ENCODE results near the gene MFAP4.
"Not testable (repeated sequence)": the region's sequence is repeated elsewhere in the genome, so short reads cannot be mapped to it uniquely, and the experiment has no call there.

Gene MFAP4

GRCh38 chr17:19370493-19370960 lies 16.5 kb downstream of the MFAP4 start:
- DNase-seq (ENCODE audit: low read depth in 2 of 2): no peak

DNA sequence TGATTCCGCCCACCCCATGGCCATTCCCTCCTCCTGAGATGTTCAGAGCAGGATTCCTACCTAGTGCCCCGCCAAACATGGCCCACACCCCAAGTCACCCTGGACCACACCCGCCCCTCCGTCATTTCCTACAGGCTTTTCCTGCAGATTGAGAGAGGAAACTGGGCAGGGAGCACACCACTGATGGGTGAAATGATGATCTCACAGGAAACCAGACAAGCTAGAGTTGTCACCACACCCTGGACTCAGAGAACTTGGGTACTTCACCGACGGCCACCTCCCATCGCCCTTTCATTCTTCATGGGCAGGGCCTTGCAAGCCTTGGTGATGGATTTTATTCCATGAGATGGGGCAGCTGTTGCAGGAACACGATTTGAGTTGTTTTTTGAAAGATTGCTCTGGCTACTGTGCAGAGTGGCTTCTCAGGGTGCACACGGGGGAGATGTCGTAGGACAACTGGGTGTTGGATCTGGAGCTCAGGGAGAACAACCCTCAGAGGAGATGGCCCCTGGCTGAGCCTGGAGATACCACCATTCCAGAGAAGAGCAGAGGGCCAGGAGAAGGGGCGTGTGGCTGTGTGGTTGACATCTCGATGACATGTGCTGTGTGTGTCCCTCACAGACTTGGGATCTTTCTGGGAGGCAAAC lies 17.0 kb downstream of the MFAP4 start:
- DNase-seq (ENCODE audit: low read depth in 2 of 2): no peak

DNA sequence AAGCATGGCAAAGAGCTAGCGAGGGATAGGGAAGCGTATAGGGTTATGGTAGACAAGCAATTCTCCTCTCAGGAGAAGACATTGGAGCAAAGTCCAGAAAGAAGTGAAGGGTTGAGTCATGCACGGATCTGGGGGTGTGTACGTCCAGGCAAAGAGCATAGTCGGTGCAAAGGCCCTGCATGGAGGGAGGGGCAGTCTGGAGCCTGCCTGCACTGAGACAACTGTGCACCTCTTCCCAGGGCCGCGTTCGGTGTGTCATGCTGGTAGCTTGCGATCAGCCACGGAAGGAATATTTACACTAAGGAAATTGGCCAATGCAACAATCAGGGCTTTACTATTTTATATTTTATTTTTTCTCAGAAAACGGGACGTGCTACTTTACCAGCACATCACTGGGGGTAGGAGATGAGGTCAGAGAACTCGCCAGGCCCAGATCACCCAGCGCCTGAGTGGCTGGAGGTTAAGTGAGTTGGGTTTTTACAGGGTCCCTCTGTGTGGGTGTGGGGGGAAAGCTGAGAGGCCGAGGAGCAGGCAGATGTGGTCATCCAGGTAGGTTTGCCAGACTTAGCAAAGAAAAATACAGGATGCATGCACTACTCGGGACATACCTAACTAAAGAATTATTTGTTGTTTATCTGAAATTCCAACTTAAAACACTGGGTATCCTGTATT lies 17.7 kb downstream of the MFAP4 start:
- DNase-seq (ENCODE audit: low read depth in 2 of 2): no peak

DNA sequence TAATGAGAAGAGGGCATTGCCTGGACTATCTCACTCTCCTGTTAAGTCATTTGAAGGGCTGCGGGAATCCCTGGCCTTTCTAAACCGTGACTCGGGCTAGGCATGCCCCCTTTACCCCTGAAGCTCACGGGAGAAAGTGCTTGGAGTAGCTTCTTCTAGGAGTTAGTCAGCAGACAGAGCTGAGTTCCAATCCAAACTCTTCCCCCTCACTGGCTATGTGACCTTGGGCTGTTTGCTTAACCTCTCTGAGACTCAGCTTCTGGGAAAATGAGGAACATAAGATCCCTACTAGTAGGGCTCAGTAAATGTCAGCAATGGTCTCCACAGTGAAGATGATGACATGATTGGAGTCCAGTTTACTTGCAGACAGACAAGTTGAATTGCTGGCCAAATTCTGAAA lies 18.8 kb downstream of the MFAP4 start:
- DNase-seq (ENCODE audit: low read depth in 2 of 2): no peak

DNA sequence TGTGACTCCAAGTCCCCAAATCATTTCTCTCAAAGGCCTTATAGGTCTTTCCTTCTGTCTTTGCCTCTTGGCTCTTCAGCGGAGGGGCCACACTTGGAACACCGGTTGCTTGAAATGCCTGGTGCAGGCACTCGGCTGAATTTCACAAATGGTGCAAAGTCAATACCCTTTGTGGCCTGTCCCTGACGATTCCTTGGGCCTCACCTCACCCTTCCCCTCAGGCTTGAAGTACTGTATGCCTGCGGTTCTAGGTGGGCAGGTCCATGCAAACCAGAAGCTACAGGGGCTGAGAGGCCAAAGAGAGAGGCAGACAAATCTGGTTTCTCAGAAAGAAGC lies 20.4 kb downstream of the MFAP4 start:
- DNase-seq (ENCODE audit: low read depth in 2 of 2): no peak

DNA sequence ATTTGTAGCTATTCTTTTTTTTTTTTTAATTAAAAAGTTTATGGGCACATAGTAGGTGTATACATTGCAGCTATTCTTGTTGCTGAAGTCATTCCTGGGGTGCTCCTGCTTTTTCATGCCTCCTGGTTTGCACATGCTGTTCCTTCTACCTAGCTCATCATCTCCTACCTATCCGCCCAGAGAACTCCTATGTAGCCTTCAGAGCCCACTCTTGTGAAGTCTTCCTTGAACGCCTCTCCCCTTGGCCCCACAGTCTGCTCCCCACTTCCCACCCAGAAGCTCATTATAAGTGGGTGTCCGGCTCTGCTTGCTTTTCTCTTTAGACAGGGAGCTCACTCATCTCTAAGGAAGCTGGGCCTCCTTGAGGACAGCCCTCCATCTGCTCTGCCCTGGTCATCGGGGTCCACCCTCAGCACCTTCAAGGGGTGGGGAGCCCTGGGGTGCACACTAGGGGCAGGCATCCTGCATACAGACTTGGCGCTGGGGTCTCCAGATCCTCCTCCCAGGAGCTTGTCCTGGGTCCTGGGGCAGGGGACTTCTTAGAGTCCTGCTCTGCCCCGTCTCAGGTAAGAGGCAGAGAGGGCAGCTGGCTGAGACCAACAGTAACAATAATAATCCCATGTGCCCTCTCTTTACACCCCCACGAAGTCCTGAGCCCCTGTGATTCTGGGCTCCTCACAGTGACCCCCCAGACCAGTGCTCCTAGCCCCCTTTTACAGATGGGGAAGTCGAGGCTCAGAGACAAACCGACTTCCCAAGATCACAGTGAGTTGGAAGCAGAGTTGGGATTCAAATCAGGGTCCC lies 21.0 kb downstream of the MFAP4 start:
- no peak for DNase-seq (ENCODE audit: low read depth in 2 of 2)

- no peak for DNase-seq (ENCODE audit: low read depth in 2 of 2)
Measured at GRCh38 chr17:19365499-19365817, 21.5 kb downstream of the MFAP4 start.

- DNase-seq (ENCODE audit: low read depth in 2 of 2): no peak
Measured at GRCh38 chr17:19364699-19365498, 22.1 kb downstream of the MFAP4 start.

GRCh38 chr17:19363460-19364035 lies 23.4 kb downstream of the MFAP4 start:
- DNase-seq (ENCODE audit: low read depth in 2 of 2): no peak

DNA sequence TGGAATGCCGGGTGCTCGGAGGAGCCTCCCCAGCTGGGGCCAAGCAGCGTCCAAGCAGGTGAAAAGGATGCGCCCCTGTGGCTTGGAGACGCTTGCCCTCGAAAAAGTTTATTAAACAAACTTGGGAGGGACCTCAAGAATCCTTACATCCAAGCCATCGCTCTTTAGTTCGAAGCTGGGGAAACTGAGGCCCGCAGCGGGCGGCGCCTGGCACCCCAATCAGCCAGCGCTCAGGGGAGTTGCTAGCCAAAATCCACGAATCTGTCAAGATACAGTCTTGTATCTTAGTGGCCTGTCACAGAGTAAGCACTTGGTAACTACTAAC lies 23.9 kb downstream of the MFAP4 start:
- DNase-seq (ENCODE audit: low read depth in 2 of 2): no peak

DNA sequence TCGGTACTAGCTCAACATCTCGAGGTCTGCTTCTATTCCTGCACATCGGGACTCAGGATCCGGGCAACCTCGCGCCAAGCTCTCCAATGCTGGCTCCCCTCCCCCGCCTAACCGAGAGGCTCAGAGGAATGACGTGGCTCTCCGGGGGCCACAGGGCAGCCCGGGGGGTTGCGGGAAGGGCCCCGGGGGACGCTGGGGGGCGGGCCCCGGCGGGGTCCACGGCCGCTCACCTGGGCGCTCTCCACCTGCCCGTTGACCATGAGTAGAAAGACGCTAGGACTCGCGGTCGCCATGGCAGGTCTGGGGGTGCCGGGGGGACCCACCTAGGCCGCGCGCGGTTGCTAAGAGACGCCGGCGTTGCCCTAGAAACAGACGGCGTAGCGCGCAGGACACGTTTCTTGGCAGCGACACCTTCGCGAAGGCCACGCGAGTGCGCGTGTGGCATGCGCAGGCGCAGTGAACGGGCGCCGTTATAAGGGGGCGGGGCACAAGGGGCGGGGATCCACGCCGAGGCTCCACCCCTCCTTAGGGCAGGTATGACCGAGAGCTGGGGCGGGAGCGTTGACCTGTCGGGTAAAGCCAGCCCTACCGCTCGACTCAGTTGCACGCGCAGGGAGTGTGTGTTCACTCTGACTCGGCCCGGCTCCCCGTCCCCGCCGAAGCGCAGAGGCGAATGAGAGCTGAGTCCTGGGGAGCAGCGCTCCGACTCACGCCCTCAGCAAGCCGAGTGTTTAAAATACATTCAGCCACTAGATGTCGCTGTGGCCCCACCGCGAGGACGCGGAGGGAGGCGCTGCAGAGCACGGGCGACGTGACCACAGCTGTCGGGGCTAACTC lies 24.5 kb downstream of the MFAP4 start, which contains the start of gene B9D1:
TSS of gene B9D1 (minus strand) at position 447 of the 837 bp plus-strand sequence. CDS start at position 293, 154 bp downstream.
- DNase-seq (ENCODE audit: low read depth in 2 of 2): peak; percentile 84 to 87

DNA sequence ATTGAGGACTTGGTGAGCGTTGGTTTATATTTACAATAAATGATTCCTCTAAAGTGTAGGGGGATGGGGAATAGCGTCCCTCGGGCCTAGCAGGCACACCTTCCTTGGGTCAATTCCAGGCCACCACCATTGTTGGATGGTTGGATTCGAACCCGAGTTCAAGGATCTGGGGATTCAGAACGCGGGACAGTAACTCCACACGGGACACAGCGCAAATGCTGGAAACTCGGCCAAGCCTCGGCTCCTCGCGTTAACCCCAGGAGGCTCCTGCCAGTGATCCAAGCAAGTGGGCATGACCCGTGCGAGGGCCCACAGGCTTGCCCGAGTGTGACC lies 25.1 kb downstream of the MFAP4 start:
- no peak for DNase-seq (ENCODE audit: low read depth in 2 of 2)

DNA sequence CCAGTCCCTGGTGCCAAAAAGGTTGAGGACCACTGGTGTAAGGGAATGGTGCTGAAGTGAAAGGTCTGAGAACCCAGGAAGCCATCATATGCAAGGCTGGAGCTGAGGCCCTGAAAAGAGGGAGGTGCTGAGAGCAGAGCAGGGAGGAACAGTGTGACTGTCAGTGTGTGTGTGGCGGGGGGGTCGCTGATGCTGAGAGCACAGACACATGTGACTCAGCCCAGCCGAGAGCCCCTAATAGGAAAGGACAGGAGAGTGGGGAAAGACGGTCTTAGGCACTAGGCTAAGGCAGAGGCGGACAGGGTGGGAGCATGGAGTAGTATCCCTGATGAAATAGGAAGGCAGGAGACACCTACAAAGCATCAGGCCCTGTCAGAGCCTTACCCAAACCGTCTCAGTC lies 25.7 kb downstream of the MFAP4 start:
- DNase-seq (ENCODE audit: low read depth in 2 of 2): no peak

DNA sequence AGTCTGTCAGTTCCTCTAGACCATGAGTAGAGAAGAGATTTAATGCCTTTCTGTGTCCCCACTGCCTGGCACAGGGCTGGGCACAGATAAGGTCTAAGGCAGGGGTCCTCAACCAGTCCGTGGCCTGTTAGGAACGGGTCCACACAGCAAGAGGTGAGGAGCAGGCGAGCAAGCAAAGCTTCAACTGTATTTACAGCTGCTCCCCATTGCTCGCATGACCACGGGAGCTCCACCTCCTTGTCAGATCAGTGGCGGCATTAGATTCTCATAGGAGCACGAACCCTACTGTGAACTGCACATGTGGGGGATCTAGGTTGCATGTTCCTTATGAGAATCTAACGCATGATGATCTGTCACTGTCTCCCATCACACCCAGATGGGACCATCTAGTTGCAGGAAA lies 26.2 kb downstream of the MFAP4 start:
- no peak for DNase-seq (ENCODE audit: low read depth in 2 of 2)

DNA sequence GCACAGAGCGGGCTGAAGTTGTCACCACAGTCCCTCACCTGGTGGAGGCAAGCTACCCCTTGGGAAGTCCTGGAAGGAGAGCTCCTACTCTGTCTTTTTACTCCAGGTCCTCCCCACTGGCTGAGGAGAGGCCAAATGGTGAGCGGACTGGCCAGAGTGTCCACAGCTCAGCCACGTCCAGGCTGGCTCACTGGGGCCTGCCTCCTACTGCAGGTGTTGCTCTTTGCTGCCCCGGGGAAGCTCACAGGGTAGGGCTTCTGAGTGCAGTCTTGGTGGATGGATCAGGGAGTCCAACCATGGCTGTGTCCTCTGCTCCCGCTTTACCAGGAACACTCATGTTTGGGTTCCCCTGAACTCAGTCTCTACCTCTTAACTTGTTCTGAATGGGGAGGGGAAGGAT lies 27.1 kb downstream of the MFAP4 start:
- DNase-seq (ENCODE audit: low read depth in 2 of 2): no peak

- no peak for DNase-seq (ENCODE audit: low read depth in 2 of 2)
Measured at GRCh38 chr17:19359151-19359550, 27.8 kb downstream of the MFAP4 start.

GRCh38 chr17:19357761-19358160 lies 29.2 kb downstream of the MFAP4 start:
- DNase-seq (ENCODE audit: low read depth in 2 of 2): no peak

GRCh38 chr17:19357351-19357750 lies 29.6 kb downstream of the MFAP4 start:
- DNase-seq (ENCODE audit: low read depth in 2 of 2): no peak

DNA sequence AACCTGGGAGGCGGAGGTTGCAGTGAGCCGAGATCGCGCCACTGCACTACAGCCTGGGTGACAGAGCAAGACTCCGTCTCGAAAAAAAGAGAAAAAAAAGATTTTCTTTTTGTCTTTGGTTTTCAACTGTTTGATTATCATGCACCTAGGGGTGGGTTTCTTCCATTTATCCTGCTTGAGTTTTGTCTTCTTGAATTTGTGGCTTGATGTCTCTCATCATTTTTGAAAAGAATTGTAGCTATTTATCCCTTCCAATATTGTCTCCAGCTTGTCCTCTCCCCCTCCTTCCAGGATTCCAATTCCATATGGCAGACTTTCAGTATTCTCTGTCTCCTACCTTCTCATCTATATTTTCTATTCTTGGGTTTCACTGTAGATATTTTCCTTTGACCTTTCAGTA lies 32.2 kb downstream of the MFAP4 start:
- no peak for DNase-seq (ENCODE audit: low read depth in 2 of 2)

DNA sequence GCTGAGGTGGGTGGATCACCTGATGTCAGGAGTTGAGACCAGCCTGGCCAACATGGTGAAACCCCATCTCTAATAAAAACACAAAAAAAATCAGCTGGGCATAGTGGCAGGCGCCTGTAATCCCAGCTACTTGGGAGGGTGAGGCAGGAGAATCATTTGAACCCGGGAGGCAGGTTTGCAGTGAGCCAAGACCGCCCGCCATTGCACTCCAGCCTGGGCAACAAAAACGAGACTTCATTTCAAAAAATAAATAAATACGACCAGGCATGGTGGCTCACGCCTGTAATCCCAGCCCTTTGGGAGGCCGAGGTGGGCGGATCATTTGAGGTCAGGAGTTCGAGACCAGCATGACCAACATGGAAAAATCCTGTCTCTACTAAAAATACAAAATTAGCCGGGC lies 33.6 kb downstream of the MFAP4 start:
- not testable (repeated sequence) for DNase-seq (ENCODE audit: low read depth in 2 of 2)

GRCh38 chr17:19348806-19349205 lies 38.2 kb downstream of the MFAP4 start:
- DNase-seq (ENCODE audit: low read depth in 2 of 2): no peak

Measured in activated CD4-positive, alpha-beta T cell treated with anti-CD3 and anti-CD28 coated beads for 24 hours (primary cell).